Upper lobe of left lung (tissue), 6 donors: ENCODE data around the gene GPC5. TPM values are rescaled to one million over a fixed set of nuclear protein-coding genes. Genes with fewer than 3 reads are reported as not detected.

ENCODE experiments used
- ATAC-seq, 2 donors: fragments of 200-7000 bp; cut with Tn5 transposase; one replicate each; pipeline ENCODE4 v1.9.1; 2022; ENCODE audit warnings: mild to moderate bottlenecking in 2 of 2, moderate library complexity in 2 of 2; ENCODE audit not compliant: low FRiP score in 2 of 2
- DNase-seq, 2 donors: peaks; one replicate each; pipeline ENCODE4 v3.0.0-alpha.2; 2019 to 2020
- H3K27ac ChIP-seq, 4 donors: fragments of 200-600 bp; sonication (generic); one replicate each; pipeline ENCODE4 v1.5.1; 2016 to 2019
- H3K27me3 ChIP-seq, 4 donors: fragments of 200-600 bp; sonication (generic); one replicate each; pipeline ENCODE4 v1.5.1; 2017 to 2019
- H3K36me3 ChIP-seq, 4 donors: fragments of 200-600 bp; sonication (generic); one replicate each; pipeline ENCODE4 v1.5.1; 2016 to 2019
- H3K4me1 ChIP-seq, 4 donors: fragments of 200-600 bp; sonication (generic); one replicate each; pipeline ENCODE4 v1.5.1; 2018 to 2019
- H3K4me3 ChIP-seq, 4 donors: fragments of 200-600 bp; sonication (generic); one replicate each; pipeline ENCODE4 v1.5.1; 2017 to 2019; ENCODE audit warnings: mild to moderate bottlenecking in 2 of 4, moderate library complexity in 1 of 4
- H3K9me3 ChIP-seq, 4 donors: fragments of 200-600 bp; sonication (generic); one replicate each; pipeline ENCODE4 v1.5.1; 2018 to 2019
- CTCF ChIP-seq, 6 experiments: fragments of 450-650 bp in 4 of 6; fragments of 200-600 bp in 2 of 6; sonication (generic) in 2 of 6; IDR thresholded peaks; one replicate each; pipeline ENCODE4 v1.5.1; 2016 to 2019; ENCODE audit warnings: antibody characterized with exemption in 6 of 6
- EP300 ChIP-seq, 4 donors: sonication (generic); formaldehyde crosslinking; IDR thresholded peaks; one replicate each; pipeline ENCODE4 v1.5.1; 2017; ENCODE audit warnings: antibody characterized with exemption in 4 of 4, control low read depth in 2 of 4
- POLR2A ChIP-seq, 4 donors: fragments of 450-650 bp; IDR thresholded peaks; one replicate each; pipeline ENCODE4 v1.5.1; 2016 to 2017; ENCODE audit warnings: antibody characterized with exemption in 4 of 4, mild to moderate bottlenecking in 2 of 4
- POLR2AphosphoS5 ChIP-seq, 2 donors: sonication (generic); formaldehyde crosslinking; IDR thresholded peaks; one replicate each; pipeline ENCODE4 v1.5.1; 2017; ENCODE audit warnings: antibody characterized with exemption in 2 of 2
- WGBS, 2 donors: methylation state at CpG; one replicate each; pipeline ENCODE4 v1.1.5; 2017 to 2018; 5-methylcytosine and 5-hydroxymethylcytosine counted together
- total RNA-seq, 6 donors: library from RNA; depleted of rRNA in 4 of 6; stranded (reverse); fragments of >200 nt in 4 of 6; gene quantifications; one replicate each; pipeline versions ENCODE4 v1.1.0 to v1.2.1, GENCODE V29; 2016 to 2021
- donor health status: DM: no; HTN: no; CAD: no; lungs with moderate emphysema.
- donor health status: DM: no; HTN: yes; CAD: no; lungs with severe emphysema.

GPC5 gene
- total RNA-seq, 6 donors from 2014 or later, result 7.6 to 51.4 (median 12.8) TPM

- no peak overlapping the region for H3K4me3 ChIP-seq
- H3K27me3 ChIP-seq, result no peaks in the 10 kb centered on the region
- H3K36me3 ChIP-seq, result no peaks in the 10 kb centered on the region
- H3K9me3 ChIP-seq, result no peaks in the 10 kb centered on the region
- TF ChIP-seq POLR2AphosphoS5 (IDR thresholded peaks at IDR 0.05) (no peak), EP300 (IDR thresholded peaks at IDR 0.05) (no peak), CTCF (IDR thresholded peaks at IDR 0.05) (no peak)
- H3K4me1 ChIP-seq, result no peaks in the 10 kb centered on the region
- DNase-seq, result no peak
- no peak overlapping the region for H3K27ac ChIP-seq
- no peak for ATAC-seq
- 81 to 84% methylated on average over 3 of the region's 3 CpGs for WGBS, 2 donors
Observed at GRCh38 chr13:91704398-91704797, 306.0 kb downstream of the GPC5 start.

GRCh38 chr13:91708558-91708957, 310.1 kb downstream of the GPC5 start:
- Histone ChIP-seq H3K27me3 (no peaks in the 10 kb centered on the region), H3K36me3 (no peaks in the 10 kb centered on the region), H3K27ac (no peak overlapping the region), H3K4me1 (no peaks in the 10 kb centered on the region), H3K4me3 (no peak overlapping the region), H3K9me3 (no peaks in the 10 kb centered on the region)
- ATAC-seq, result no peak
- no peak for DNase-seq
- WGBS, 2 donors, result 82 to 83% methylated on average over 1 of the region's 1 CpG
- TF ChIP-seq EP300 (IDR thresholded peaks at IDR 0.05) (no peak), POLR2AphosphoS5 (IDR thresholded peaks at IDR 0.05) (no peak), POLR2A (IDR thresholded peaks at IDR 0.05) (no peak), CTCF (IDR thresholded peaks at IDR 0.05) (no peak)

- Histone ChIP-seq H3K36me3 (no peaks in the 10 kb centered on the region), H3K4me1 (no peaks in the 10 kb centered on the region), H3K27ac (no peak overlapping the region), H3K4me3 (no peak overlapping the region), H3K27me3 (no peaks in the 10 kb centered on the region), H3K9me3 (no peaks in the 10 kb centered on the region)
- ATAC-seq (no peak), DNase-seq (no peak)
- 88 to 90% methylated on average over 3 of the region's 3 CpGs for WGBS, 2 donors
- TF ChIP-seq POLR2AphosphoS5 (IDR thresholded peaks at IDR 0.05) (no peak), POLR2A (IDR thresholded peaks at IDR 0.05) (no peak), EP300 (IDR thresholded peaks at IDR 0.05) (no peak), CTCF (IDR thresholded peaks at IDR 0.05) (no peak)
Observed at GRCh38 chr13:91709180-91709579, 310.8 kb downstream of the GPC5 start.

- DNase-seq, result no peak
- no peaks in the 10 kb centered on the region for H3K4me1 ChIP-seq
- no peaks in the 10 kb centered on the region for H3K9me3 ChIP-seq
- TF ChIP-seq POLR2A (IDR thresholded peaks at IDR 0.05), result no peak
- H3K27me3 ChIP-seq, result no peaks in the 10 kb centered on the region
- H3K27ac ChIP-seq, result no peak overlapping the region
- H3K4me3 ChIP-seq, result no peak overlapping the region
- no peaks in the 10 kb centered on the region for H3K36me3 ChIP-seq
- ATAC-seq, result no peak
- WGBS, 2 donors, result 84 to 86% methylated on average over 3 of the region's 3 CpGs
Observed at GRCh38 chr13:91710733-91711132, 312.3 kb downstream of the GPC5 start.

GRCh38 chr13:91714855-91715254, 316.4 kb downstream of the GPC5 start:
- Histone ChIP-seq H3K36me3 (no peaks in the 10 kb centered on the region), H3K4me1 (no peaks in the 10 kb centered on the region), H3K27ac (no peak overlapping the region), H3K27me3 (no peaks in the 10 kb centered on the region), H3K4me3 (no peak overlapping the region), H3K9me3 (no peaks in the 10 kb centered on the region)
- ATAC-seq, result no peak
- DNase-seq, result no peak
- TF ChIP-seq POLR2A (IDR thresholded peaks at IDR 0.05) (no peak), EP300 (IDR thresholded peaks at IDR 0.05) (no peak), POLR2AphosphoS5 (IDR thresholded peaks at IDR 0.05) (no peak), CTCF (IDR thresholded peaks at IDR 0.05) (no peak)
- 58 to 68% methylated on average over 2 to 3 of the region's 3 CpGs for WGBS, 2 donors
